Stimulated activated CD4-positive, alpha-beta T cell treated with anti-CD3 and anti-CD28 coated beads, Interleukin-1b, Interleukin-23, amount 100 ng/mL, for 4 hours (primary cell): ENCODE results near the gene CD9.

ENCODE experiments used
- DNase-seq, 2 donors: peaks; one replicate each; pipeline ENCODE4 v3.0.0-alpha.2; 2020; ENCODE audit warnings: low read depth in 2 of 2

CD9 gene

DNA sequence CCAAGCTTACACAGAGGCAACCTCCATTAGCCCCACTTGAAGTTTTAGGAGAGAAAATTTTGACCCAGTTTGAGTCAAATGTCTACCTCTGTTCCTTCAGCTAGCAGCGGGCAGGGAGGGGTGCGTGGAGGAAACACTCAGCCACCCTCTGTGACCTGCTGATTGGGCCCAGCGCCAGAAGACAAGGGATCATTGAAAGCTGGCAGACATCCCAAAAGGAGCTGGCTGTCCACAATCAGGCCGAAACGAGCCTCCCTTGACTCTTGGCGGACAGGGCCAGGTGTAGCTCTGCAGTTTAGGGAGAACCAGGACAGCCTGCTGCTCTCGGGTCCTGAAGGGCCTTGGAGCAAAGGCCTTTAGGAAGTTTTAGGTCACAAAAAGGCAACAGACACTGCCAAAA is 41.3 kb downstream of the CD9 start:
- DNase-seq: no peak

DNA sequence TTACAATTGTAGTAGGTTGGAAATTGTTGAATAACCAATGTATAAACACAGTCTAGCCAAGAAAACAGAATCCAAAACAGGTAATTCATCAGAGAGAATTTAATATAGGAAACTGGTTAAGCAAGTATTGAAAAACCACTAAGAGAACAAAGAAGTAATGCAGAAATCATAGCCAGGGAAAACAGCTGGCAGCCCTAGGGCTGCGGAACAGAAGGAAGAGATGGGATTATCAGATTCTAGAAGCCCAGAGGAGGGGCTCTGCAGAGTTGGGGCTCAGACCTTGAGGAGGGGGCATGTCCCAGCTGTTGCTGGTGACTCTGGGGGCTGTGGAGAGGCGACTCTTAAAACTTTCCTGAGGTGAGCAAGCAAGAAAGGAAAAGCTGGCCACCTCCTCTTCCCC is 49.4 kb downstream of the CD9 start:
- no peak for DNase-seq

DNA sequence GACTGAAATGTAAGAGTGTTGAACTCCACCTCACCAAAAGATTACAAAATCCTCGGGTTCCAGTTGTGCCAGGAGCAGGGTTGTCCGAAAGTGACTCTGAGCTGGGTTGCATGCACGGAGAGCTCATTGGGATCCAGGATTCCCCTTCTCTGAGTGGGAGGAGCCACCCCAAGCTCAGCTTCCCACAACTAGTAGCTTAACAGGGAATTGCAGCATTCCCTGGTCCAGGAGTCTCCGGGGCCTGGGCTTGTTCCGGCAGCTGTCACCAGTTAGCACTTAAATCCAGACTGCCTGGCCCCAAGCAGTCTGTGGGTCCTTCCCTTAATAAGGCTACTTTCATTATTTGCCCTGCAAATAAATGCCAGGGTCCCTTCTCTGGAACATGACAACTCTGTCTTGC is 50.1 kb downstream of the CD9 start:
- no peak for DNase-seq

DNA sequence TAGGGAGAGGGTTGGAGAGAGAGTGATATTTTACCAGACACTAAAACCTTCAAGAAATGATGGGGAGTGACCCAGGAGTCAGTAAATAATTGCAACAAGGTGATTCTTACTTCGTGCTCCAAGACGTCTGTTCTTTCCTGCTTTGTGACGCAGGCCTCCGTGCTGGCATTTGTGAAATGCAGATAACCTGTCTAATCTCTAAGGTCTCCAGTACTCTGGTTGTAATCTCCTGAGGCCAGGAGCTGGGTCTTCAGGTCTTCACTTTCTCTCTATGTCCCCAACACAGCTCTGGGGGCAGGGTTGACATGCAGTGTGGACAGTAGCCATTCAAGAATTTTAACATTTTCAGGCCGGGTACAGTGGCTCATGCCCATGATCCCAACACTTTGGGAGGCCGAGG is 53.1 kb downstream of the CD9 start:
- DNase-seq: no peak

DNA sequence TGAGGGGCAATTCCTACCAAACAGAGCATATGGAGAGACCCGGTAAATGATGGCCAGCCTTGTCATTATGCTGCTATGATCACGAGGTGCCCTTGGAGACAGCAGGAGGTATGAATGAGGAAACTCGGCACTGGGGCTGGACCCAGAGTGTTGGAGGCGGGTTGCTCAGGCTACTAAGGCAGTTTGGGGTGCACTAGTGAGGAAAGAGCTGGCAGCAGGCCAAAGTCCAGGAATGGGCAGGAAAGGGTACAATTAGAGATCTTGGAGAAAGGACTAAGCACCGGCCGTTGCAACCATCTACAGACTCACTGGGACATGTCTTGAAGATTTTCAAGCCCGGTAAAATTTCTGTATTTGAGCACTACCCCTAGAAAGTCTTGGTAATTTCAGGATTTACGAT is 54.3 kb downstream of the CD9 start:
- no peak for DNase-seq

DNA sequence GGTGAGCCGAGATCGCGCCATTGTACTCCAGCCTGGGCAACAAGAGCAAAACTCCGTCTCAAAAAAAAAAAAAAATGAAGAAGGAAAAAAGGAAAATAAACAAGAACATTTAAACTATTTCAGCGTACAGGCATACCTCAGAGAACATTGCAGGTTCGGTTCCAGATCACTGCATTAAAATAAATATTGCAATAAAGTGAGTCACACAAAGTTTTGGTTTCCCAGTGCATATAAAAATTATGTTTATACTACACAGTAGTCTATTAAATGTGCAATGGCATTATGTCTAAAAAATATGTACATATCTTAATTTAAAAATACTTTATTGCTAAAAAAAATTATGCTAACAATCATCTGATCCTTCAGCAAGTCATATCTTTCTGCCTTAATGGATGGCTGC is 56.8 kb downstream of the CD9 start:
- no peak for DNase-seq

DNA sequence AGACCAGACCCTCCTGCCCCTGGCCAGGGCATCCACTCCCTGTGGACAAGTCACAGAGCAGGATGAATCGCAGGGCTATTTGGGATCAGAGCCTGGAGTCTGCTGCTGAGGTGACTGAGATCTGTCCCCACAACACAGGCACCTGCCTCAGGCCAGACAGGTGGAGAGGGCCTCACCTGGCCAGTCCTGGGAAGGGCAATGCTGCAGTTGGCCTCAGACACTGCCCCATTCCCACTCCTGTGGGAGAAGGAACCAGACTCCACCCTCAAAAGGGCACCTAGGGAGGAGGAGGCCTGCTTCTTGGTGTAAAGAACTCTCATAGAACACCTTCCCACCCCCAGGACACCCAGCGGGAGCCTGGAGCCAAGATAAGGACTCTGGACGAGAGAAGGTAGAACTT is 62.0 kb downstream of the CD9 start:
- DNase-seq: no peak

DNA sequence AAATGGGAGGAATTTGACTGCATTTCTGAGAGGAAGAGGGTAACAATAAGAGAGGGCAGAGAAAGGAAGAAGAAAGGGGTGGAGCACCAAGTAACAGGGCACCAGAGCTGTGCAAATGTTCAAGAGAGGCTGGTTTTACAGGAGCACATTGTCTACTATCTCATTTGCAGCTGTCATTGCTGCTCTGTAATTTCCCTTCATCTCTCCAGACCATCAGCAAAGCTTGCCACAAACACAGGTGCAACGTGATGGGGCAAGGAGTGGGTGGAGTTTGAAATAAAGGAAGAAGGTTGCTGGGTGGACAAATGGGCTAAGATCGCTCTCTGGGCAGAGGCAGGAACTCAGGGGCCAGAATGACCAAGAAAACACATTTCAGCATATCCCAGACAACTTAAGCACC is 62.4 kb downstream of the CD9 start:
- no peak for DNase-seq

DNA sequence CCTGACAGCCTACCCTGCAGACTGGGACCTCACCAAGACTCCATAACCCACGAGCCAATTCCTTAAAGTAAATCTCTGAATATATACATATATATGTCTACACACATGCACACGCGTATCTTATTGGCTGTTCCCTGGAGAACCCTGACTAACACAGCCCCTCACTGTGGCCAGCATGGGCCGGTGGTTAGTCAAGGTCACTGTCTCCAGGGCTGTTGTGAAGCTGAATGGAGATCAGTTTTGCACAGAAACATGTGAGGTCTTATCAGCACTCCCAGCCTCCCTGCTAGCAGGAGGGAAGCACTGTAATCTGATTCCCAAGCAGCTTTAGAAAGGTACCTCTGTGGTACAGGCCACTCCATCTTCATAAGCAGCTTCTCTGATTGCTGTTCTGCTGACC is 63.7 kb downstream of the CD9 start:
- no peak for DNase-seq

DNA sequence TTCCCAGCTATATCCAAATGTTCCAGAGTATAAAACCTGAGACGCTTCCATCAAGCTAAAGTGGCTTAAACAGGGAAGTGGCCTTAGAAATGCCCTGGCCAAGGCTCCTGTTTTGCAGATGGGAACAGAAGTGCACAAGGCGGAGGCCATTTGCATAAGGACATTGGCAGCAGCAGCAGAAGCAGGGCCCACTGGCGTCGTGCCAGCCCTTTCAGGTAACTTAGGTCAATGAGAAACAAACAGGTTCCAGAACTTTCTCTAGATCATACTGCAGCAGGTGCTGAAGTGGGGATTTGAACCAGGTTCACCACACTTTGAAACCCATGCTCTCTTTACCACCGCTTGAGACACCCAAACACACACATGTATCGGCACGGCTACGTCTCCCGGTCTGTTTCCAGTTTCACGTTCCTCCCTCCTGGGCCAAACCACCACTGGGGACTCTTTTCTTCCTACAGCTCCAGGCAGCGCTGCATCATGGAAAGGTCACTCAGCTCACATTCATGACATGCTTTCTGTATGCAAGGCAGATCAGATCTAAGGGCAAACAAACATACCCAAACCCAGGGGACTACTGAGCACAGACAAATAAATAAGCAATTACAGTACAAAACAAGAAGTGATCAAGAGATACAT is 64.3 kb downstream of the CD9 start:
- DNase-seq: no peak

DNA sequence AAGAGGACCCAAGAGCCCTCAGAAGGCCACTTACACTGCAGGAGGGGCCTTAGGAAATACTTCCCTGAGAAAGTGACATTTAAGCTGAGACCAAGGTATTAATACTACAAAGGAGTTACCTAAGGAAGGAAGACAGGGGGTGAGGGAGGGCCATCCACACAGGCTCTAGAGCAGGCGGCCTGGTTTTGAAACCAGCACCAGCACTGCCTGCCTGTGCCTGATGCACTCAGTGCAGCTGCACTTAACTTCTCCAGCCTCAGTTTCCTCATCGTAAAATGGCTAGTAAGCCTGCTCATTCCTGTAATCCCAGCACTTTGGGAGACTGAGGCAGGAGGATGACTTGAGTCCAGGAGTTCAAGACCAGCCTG is 64.8 kb downstream of the CD9 start:
- no peak for DNase-seq

DNA sequence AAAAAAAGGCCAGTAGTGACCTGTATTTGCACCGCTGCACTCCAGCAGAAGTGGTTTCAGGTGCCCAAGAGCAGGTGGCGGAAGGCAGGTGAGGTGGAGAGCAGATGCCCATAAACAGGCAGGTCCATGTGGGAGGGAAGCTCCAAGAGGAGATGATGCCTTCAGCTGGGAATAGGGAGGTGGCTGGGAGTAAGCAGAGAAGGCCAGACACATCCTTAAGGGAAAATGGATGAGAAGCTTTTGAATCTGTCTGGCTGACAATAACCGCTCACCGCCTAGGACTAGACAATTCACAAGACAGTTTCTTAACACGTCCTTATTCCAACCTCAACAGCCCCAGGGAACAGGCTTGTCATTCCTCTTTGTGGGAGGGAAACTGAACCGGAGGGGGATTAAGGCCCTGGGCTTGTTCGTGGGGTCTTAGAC is 66.4 kb downstream of the CD9 start:
- no peak for DNase-seq

DNA sequence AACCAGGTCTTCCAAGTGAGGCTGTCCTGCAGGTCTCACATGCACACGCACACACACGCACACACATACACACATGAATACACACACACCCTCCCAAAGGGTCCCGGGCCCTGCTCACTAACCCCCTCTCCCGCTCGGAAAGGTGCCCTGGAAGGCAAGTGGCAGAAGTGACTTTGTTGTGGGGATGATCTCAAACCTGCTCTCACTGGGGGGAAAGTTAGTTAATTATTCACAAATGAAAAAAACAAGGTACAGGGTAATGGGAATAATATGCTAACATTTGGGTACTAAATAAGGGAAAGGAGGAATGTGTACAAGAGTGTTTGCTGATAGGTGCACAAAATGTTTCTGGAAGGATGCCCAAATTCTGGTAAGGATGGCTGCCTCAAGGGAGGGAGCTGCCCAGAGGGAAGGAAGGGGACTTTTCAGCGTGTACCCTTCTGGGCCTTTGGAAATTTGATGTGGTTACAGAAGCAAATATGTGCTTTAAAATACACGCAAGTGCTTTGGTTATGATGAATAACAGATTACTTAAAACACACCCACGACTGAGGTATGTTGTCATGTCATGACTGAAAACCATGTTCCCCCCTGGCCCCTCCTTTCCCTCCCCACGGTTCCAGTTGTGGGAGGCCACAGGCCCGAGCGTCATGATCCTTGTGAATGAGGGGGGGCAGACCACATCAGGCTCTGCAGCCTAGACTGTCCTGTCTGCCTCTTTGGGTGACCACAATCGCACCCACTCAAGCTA is 66.9 kb downstream of the CD9 start:
- no peak for DNase-seq

DNA sequence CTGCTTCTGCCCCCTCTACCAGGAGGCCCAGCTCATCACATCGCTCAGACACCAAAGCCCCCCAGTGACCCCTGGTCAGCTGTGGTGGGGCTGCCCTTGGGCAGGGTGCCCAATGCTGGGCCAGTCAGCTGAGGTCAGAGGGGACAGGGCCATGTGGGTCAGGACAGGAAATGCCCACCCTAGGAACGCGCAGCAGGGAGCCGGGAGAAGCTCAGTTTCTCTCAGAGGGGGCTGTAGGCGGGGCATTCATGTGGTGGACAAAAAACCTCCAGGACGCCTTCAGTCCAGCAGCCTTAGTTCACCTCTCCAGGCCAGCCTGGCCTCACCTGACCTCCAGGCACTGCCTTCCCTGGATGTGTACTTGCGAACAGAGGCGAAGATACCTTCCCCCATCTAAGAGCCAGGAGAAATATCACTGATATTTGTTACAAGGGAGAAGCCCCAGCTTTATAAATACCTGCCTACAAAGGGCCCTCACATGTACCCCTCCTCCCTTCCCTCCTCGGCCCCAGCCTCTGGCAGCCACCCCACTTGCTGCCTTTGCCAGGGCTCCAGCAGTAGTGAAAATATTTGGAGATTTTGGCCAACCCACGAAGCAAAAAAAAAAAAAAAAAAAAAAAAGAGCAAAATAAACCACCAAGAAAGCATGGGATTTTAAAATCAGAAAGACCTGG is 68.4 kb downstream of the CD9 start:
- no peak for DNase-seq

DNA sequence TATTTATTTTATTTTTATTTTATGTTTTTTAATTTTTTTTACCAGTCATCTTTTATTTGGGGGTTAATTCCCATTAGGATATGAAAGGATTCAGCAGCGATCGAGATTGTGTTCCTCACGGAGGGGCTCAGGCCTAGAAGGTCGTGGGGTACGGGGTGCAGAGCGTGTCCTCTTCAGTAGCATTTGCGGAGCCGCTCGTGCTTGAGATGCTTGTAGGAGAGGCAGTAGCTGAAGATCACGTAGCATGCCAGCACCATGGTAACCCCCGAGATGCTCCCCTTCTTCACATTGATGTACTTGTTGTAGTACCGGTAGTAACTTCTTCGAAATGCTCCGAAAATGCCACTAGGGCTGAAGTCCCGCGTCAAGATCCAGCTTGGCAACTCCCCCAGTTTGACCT is 69.8 kb downstream of the CD9 start:
- DNase-seq: no peak

DNA sequence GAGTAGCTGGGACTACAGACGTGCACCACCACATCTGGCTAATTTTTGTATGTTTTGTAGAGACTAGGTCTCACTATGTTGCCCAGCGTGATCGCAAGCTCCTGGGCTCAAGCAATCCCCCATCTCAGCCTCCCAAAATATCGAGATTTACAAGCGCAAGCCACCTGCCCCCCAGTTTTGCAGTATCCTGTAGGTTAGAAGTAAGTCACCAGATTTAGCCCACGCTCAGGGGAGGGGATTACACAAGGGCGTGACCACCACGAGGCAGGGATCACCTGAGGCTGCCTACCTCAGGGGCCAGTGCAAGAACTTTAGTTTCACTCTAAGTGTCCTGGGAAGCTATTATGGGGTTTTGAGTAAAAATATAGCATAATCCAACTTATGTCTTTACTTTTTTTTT is 71.1 kb downstream of the CD9 start:
- no peak for DNase-seq

DNA sequence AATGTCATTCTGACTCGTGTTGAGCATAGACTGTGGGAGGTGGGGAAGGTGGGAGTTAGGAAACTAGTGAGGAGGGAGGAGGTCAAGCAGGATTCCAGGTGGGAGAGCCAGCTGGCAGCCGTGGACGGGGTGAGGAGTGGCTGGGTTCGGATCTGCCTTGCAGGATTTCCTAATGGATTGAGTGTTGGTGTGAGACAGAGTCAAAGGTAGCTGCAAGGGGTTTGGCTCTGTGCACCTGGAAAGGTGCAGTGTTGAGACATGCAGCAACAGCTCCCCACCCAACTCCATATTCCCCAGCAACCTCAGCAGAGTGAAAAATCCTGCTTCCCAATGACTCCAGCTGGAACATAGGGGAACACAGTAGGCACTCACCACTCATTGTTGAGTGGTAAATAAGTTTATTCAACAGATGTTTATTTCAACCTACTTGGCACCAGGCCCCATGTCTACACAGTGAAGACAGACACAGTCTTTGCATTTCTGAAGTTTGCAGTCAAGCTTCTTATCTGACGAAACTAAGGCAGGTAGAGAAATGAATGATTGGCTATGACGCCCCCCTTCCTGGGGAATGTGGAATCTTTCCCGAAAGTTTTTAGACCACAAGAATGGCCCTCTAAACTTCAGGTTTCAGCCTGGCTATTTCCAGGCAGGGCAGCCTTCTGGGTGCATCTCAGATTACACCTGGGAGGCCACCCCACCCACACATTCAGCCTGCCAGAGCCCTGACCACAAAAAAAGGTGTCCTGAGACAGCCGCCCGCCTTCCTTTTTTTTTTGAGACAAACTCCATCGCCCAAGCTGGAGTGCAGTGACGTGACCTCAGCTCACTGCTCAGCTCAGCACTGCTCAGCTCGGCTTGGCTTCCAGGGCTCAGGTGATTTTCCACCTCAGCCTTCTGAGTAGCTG is 72.4 kb downstream of the CD9 start:
- no peak for DNase-seq

DNA sequence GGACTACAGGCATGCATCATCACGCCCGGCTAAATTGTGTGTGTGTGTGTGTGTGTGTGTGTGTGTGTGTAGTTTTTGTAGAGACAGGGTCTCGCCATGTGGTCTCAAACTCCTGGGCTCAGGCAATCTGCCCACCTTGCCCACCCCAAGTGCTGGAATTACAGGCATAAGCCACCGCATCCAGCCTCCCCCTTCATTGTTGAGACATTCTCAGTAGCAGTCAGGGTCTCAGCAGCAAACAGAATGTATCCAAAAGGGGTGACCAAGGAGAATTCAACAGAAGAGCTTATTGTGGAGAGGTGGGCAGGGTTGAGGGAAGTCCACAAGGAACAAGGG is 73.0 kb downstream of the CD9 start:
- DNase-seq: no peak

DNA sequence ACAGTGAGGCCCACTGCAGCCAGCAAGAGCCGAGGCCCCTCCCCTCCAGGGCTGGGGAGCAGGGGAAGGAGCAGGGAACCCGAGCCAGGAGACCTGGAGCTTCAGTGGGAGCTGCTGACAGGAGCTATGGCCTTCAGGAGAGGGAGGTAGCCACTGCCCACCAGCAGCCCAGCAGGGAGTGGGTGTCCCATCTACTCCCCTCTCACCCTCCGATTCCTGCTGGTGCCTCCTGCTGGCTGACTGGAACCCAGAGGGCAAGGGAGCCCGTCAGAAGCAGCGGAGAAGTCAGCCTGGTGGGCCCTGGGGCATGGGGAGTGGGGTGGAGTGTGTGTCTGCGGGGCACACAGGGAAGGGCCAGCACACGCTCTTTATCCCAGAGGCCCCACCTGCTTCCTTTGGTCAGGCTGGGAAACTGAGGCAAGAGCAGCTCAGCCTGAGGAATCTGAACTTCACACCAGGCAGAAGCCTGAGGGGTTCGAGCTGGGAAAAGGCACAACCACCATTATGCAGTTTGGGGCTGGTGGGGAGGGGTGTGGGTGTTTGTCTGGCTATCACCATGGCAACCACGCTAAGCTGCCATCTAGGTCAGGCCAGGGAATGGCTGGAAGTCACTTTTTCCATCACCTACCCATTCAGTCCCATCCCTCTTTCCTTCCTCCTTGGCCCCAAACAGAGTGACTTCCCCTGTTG is 73.5 kb downstream of the CD9 start:
- DNase-seq: no peak

DNA sequence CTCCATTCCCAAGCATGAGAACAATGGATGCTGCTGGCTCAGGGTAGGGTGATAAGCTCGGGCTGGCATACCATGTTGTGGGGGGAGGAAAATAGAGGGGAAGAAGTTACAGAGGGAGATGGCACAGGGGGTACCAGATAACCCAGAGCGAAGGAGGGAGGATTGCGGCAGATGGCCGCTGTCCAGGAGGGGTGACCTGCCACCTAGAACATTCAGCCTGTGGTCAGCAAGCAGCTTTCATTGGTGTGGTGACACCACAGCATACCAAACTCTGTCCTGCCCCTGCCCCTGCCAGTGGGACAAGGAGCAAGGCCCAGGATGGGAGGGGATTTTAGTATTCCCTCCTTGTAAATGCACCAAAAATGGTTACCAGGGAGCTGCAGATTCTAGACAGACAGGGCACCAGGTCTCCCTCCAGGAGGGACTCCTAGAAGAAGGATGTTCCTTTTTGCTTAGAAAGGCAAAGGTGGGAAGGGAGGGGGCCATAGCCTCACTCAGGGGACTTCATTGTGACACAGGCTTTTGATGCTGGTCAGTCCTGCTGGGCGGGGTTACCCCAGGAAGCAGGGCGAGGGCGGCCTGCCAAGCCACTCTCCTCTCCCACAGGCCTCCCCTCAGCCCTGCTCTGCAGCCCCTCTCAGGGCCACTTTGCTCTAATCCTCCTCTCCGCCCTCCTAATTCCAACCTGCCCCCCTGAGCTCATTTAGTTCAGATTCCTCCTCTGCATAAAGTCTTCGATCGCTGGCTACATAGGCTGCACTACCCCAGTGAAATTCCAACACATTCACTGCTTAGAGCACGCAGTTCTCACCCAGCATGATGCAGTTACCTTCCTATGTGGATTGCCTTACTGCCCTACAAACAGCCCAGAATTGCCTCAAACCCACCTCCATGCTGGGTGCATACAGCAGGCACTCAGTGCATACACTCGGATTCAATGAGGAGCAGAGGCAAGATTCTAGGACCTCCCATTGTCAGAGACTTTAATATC is 74.3 kb downstream of the CD9 start:
- DNase-seq: no peak
